ENCODE measurements around the gene EXOC4. TPM values are rescaled to one million over a fixed set of nuclear protein-coding genes. Genes with fewer than 3 reads are reported as not detected.

EXOC4 gene
- total and polyA plus RNA-seq, 2 of the 8 experiments (the other 6 are each of a cell fraction or from before 2014, with no cell fraction given): 27.0 to 67.3 TPM

DNA sequence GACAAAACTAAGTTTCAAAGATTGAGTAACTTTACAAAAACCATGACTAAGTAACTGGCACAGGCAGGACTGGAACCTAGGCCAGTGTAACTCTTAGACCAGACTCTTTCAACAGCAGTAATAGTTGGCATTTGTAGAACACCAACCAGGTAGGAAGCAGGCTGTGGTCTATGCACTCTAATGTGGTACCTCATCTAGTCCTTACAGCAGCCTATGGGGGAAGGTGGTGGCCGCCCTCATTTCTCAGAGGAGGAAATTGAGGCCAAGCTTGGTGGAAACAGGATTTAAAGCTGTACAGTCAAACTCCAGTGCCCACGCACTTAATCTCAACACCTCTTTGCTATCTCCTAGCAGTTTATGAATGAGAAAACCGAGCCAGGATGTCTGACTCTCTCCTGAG is 708.8 kb downstream of the EXOC4 start:
- no peak overlapping the region for H4K91ac ChIP-seq (replicated peaks; ENCODE audit: insufficient read length, low read length)
- H2BK12ac ChIP-seq (ENCODE audit: low read depth, low read length): no peak overlapping the region
- H3K36me3 ChIP-seq (ENCODE audit: control insufficient read depth in 2 of 4, insufficient read depth in 4 of 4, low read length in 3 of 4): no peaks in the 10 kb centered on the region
- FAIRE-seq: no peak
- no peaks in the 10 kb centered on the region for H3K9me3 ChIP-seq (ENCODE audit: insufficient read depth in 2 of 2, low read depth in 1 of 2, low read length in 1 of 2)
- 100% methylated on average over 3 of the region's 3 CpGs; no CpG with 5 or more reads in 1 of the 2 experiments for WGBS, 2 experiments (ENCODE audit: extremely low coverage in 1 of 2, insufficient coverage in 1 of 2, insufficient read length in 1 of 2, insufficient replicate concordance in 2 of 2, low coverage in 1 of 2, low lambda C conversion rate in 2 of 2, missing lambda C conversion rate in 1 of 2)
- POLR2A ChIA-PET (ENCODE audit: partially characterized antibody): no interaction called here
- H3K23me2 ChIP-seq (ENCODE audit: low read depth, low read length): no peaks in the 10 kb centered on the region
- no peak overlapping the region for H2BK15ac ChIP-seq (ENCODE audit: low read length)
- no peak for DNase-seq (ENCODE audit: low read depth in 1 of 2, low spot score in 2 of 2)
- no peak overlapping the region for H2BK120ac ChIP-seq (replicated peaks; ENCODE audit: low read depth, low read length)
- no peak overlapping the region for H3K18ac ChIP-seq (ENCODE audit: extremely low read depth, low read length)
- no peak overlapping the region for H3K27ac ChIP-seq (ENCODE audit: low read depth, low read length)
- H2BK5ac ChIP-seq (ENCODE audit: low read depth, low read length): no peak overlapping the region
- no peak overlapping the region for H3K23ac ChIP-seq (ENCODE audit: insufficient read length)
- no peak overlapping the region for H3K4ac ChIP-seq (replicated peaks; ENCODE audit: insufficient read length, low read depth, low read length)
- H4K5ac ChIP-seq (ENCODE audit: insufficient read length, low read depth, low read length): no peak overlapping the region
- no peaks in the 10 kb centered on the region for H4K20me1 ChIP-seq (replicated peaks in 1 of 2; ENCODE audit: control insufficient read depth in 1 of 2, insufficient read depth in 2 of 2, low read length in 2 of 2)
- H2AFZ ChIP-seq (ENCODE audit: low read length): no peak overlapping the region
- no peak overlapping the region for H3K4me2 ChIP-seq (ENCODE audit: insufficient read depth in 1 of 2, low read depth in 2 of 2, low read length in 2 of 2)
- no peaks in the 10 kb centered on the region for H3K79me1 ChIP-seq (ENCODE audit: low read depth, low read length)
- no peak overlapping the region for H3K14ac ChIP-seq (ENCODE audit: insufficient read length)
- H3K4me1 ChIP-seq (replicated peaks in 1 of 4; ENCODE audit: control insufficient read depth in 3 of 4, insufficient read depth in 4 of 4, low read length in 3 of 4): no peaks in the 10 kb centered on the region
- no peak overlapping the region for H2BK20ac ChIP-seq (ENCODE audit: low read length)
- H4K8ac ChIP-seq (ENCODE audit: extremely low read depth, insufficient read depth, low read length): no peak overlapping the region
- no peak overlapping the region for H3K9ac ChIP-seq (replicated peaks in 1 of 4; ENCODE audit: extremely low read depth in 1 of 4, low read depth in 3 of 4, low read length in 3 of 4)
- H2AK5ac ChIP-seq (ENCODE audit: low read depth, low read length): no peak overlapping the region
- H3K56ac ChIP-seq (replicated peaks; ENCODE audit: insufficient read length, low read depth, low read length): no peak overlapping the region
- TF ChIP-seq POLR2AphosphoS5 (IDR thresholded peaks at IDR 0.05; ENCODE audit: low read depth, low read length): no peak
- no peak for TF ChIP-seq KDM5A (IDR thresholded peaks at IDR 0.05; ENCODE audit: low read length)
- TF ChIP-seq ATF3 (IDR thresholded peaks at IDR 0.05; ENCODE audit: insufficient read depth, low read depth, low read length): no peak
- TF ChIP-seq ASH2L (IDR thresholded peaks at IDR 0.05; ENCODE audit: low read length): no peak
- no peak for TF ChIP-seq HDAC6 (IDR thresholded peaks at IDR 0.05; ENCODE audit: low read depth, low read length)
- no peak for TF ChIP-seq MAX (IDR thresholded peaks at IDR 0.05)
- no peak for TF ChIP-seq TEAD4 (IDR thresholded peaks at IDR 0.05; ENCODE audit: low read depth, low read length)
- TF ChIP-seq RNF2 (IDR thresholded peaks at IDR 0.05; ENCODE audit: borderline replicate concordance, low read depth, low read length, missing control alignments, poor library complexity, severe bottlenecking): no peak
- CTCF ChIA-PET (ENCODE audit: partially characterized antibody): interaction anchor here (1.1 kb wide), 2 partner anchors 12 to 17 kb away, joined by 3 read pairs; no protein-coding TSS in a partner anchor
- no peaks in the 10 kb centered on the region for H3K79me2 ChIP-seq (ENCODE audit: control insufficient read depth in 1 of 2, insufficient read depth in 2 of 2, low read length in 2 of 2)
- no peak overlapping the region for H3K4me3 ChIP-seq (ENCODE audit: extremely low read depth in 1 of 4, insufficient read depth in 2 of 4, low read depth in 3 of 4, low read length in 4 of 4)
- no peaks in the 10 kb centered on the region for H3K27me3 ChIP-seq (replicated peaks in 1 of 4; ENCODE audit: control insufficient read depth in 3 of 4, extremely low read depth in 1 of 4, insufficient read depth in 3 of 4, low read length in 3 of 4)
